HEK293 (cell line): ENCODE measurements around the gene CUL7.

Experiments used
- INSM2 ChIP-seq: fragments of 450-650 bp; formaldehyde crosslinking; IDR thresholded peaks from 2 replicates; pipeline ENCODE4 v1.5.1; 2016; ENCODE audit warnings: missing biosample characterization, missing genetic modification characterization
- KLF1 ChIP-seq: fragments of 450-650 bp; formaldehyde crosslinking; IDR thresholded peaks from 2 replicates; pipeline ENCODE4 v1.5.1; 2016; ENCODE audit warnings: missing biosample characterization, missing genetic modification characterization
- SP2 ChIP-seq: fragments of 450-650 bp; formaldehyde crosslinking; IDR thresholded peaks from 2 replicates; pipeline ENCODE4 v1.5.1; 2016; ENCODE audit warnings: missing biosample characterization, missing genetic modification characterization
- TSHZ1 ChIP-seq: fragments of 450-650 bp; formaldehyde crosslinking; IDR thresholded peaks from 2 replicates; pipeline ENCODE4 v1.5.1; 2016; ENCODE audit warnings: missing biosample characterization, missing genetic modification characterization, borderline replicate concordance
- WT1 ChIP-seq: fragments of 450-650 bp; formaldehyde crosslinking; IDR thresholded peaks from 2 replicates; pipeline ENCODE4 v1.5.1; 2016; ENCODE audit warnings: missing biosample characterization, missing genetic modification characterization
- YY2 ChIP-seq: fragments of 450-650 bp; formaldehyde crosslinking; IDR thresholded peaks from 2 replicates; pipeline ENCODE4 v1.5.1; 2016; ENCODE audit warnings: missing biosample characterization, missing genetic modification characterization
- ZBTB48 ChIP-seq: fragments of 450-650 bp; formaldehyde crosslinking; IDR thresholded peaks from 2 replicates; pipeline ENCODE4 v1.5.1; 2016; ENCODE audit warnings: missing biosample characterization, missing genetic modification characterization
- ZNF121 ChIP-seq: fragments of 450-650 bp; formaldehyde crosslinking; IDR thresholded peaks from 2 replicates; pipeline ENCODE4 v1.5.1; 2016; ENCODE audit warnings: missing biosample characterization, missing genetic modification characterization
- ZNF155 ChIP-seq: fragments of 450-650 bp; formaldehyde crosslinking; IDR thresholded peaks from 2 replicates; pipeline ENCODE4 v1.5.1; 2016; ENCODE audit warnings: missing biosample characterization, missing genetic modification characterization
- ZNF16 ChIP-seq: fragments of 450-650 bp; formaldehyde crosslinking; IDR thresholded peaks from 2 replicates; pipeline ENCODE4 v1.5.1; 2016; ENCODE audit warnings: low read depth, missing biosample characterization, missing genetic modification characterization
- ZNF175 ChIP-seq: fragments of 450-650 bp; formaldehyde crosslinking; IDR thresholded peaks from 2 replicates; pipeline ENCODE4 v1.5.1; 2016; ENCODE audit warnings: missing biosample characterization, missing genetic modification characterization
- ZNF19 ChIP-seq: fragments of 450-650 bp; formaldehyde crosslinking; IDR thresholded peaks from 2 replicates; pipeline ENCODE4; 2016; ENCODE audit warnings: missing biosample characterization, missing genetic modification characterization, low read depth
- ZNF202 ChIP-seq: fragments of 450-650 bp; formaldehyde crosslinking; IDR thresholded peaks from 2 replicates; pipeline ENCODE4 v1.5.1; 2016; ENCODE audit warnings: missing biosample characterization, missing genetic modification characterization, borderline replicate concordance
- ZNF214 ChIP-seq: fragments of 450-650 bp; formaldehyde crosslinking; IDR thresholded peaks from 2 replicates; pipeline ENCODE4 v1.5.1; 2017; ENCODE audit warnings: missing biosample characterization, mild to moderate bottlenecking, missing genetic modification characterization, borderline replicate concordance
- ZNF280C ChIP-seq: fragments of 450-650 bp; formaldehyde crosslinking; IDR thresholded peaks from 2 replicates; pipeline ENCODE4 v1.5.1; 2016; ENCODE audit warnings: missing biosample characterization, missing genetic modification characterization
- ZNF311 ChIP-seq: fragments of 450-650 bp; formaldehyde crosslinking; IDR thresholded peaks from 2 replicates; pipeline ENCODE4 v1.5.1; 2017; ENCODE audit warnings: missing biosample characterization, missing genetic modification characterization, borderline replicate concordance
- ZNF391 ChIP-seq: fragments of 450-650 bp; formaldehyde crosslinking; IDR thresholded peaks from 2 replicates; pipeline ENCODE4 v1.5.1; 2016; ENCODE audit warnings: low read depth, missing biosample characterization, missing genetic modification characterization, borderline replicate concordance
- ZNF48 ChIP-seq: fragments of 450-650 bp; formaldehyde crosslinking; IDR thresholded peaks from 2 replicates; pipeline ENCODE4 v1.5.1; 2016; ENCODE audit warnings: missing biosample characterization, missing genetic modification characterization
- ZNF488 ChIP-seq: fragments of 450-650 bp; formaldehyde crosslinking; IDR thresholded peaks from 2 replicates; pipeline ENCODE4 v1.5.1; 2016; ENCODE audit warnings: missing biosample characterization, missing genetic modification characterization
- ZNF530 ChIP-seq: fragments of 450-650 bp; formaldehyde crosslinking; IDR thresholded peaks from 2 replicates; pipeline ENCODE4 v1.5.1; 2016; ENCODE audit warnings: low read depth, missing biosample characterization, missing genetic modification characterization
- ZNF549 ChIP-seq: fragments of 450-650 bp; IDR thresholded peaks from 2 replicates; pipeline ENCODE4 v1.5.1; 2018; ENCODE audit warnings: missing biosample characterization, missing genetic modification characterization, mild to moderate bottlenecking, inconsistent platforms, moderate library complexity
- ZNF558 ChIP-seq: fragments of 450-650 bp; formaldehyde crosslinking; IDR thresholded peaks from 2 replicates; pipeline ENCODE4 v1.5.1; 2016; ENCODE audit warnings: missing biosample characterization, missing genetic modification characterization
- ZNF623 ChIP-seq: fragments of 450-650 bp; formaldehyde crosslinking; IDR thresholded peaks from 2 replicates; pipeline ENCODE4 v1.5.1; 2016; ENCODE audit warnings: missing biosample characterization, missing genetic modification characterization
- ZNF626 ChIP-seq: fragments of 450-650 bp; sonication (Bioruptor Pico); formaldehyde crosslinking; IDR thresholded peaks from 2 replicates; pipeline ENCODE4 v1.5.1; 2018; ENCODE audit warnings: missing biosample characterization, missing genetic modification characterization, inconsistent platforms
- ZNF701 ChIP-seq: fragments of 450-650 bp; formaldehyde crosslinking; IDR thresholded peaks from 2 replicates; pipeline ENCODE4 v1.5.1; 2016; ENCODE audit warnings: missing biosample characterization, missing genetic modification characterization
- ZNF76 ChIP-seq: fragments of 450-650 bp; formaldehyde crosslinking; IDR thresholded peaks from 2 replicates; pipeline ENCODE4; 2016; ENCODE audit warnings: low read depth, missing biosample characterization, missing genetic modification characterization, borderline replicate concordance
- TF ChIP-seq, protein P1 (sequence below): fragments of 450-650 bp; formaldehyde crosslinking; IDR thresholded peaks from 2 replicates; pipeline ENCODE4 v1.5.1; 2016; ENCODE audit warnings: missing biosample characterization, missing genetic modification characterization, low read depth
- TF ChIP-seq, protein P2 (sequence below): fragments of 450-650 bp; formaldehyde crosslinking; IDR thresholded peaks from 2 replicates; pipeline ENCODE4 v1.5.0; 2017; ENCODE audit warnings: missing biosample characterization, missing genetic modification characterization, borderline replicate concordance

The CUL7 gene

DNA sequence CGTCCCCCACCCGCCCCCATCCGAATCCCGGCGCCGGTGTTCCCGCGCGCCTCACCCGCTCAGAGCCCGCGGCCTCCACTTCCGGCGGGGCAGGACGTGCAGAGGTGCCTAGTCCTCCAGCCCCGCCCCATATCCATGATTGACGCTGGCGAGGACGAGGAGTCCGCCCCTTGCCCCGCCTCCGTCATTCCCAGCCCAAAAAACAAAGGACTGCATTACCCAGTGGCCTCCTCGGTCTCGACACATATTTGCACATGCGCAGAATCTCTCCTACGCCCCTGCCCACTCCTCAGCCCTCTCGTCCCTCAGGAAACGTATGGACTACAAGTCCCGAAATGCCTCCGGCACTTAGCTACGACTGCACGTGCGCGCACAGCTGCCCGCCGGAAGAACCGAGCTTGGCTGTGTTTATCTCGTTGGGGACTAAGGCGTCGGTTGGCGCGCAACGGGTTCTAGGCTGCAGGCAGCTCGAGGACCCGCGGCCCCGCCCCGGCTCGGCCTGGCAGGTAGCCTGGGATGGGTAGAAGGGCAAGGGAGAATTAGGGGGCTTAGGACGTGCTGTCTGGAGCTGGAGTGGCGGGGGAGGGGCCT is 39.7 kb downstream of the CUL7 start, which contains the start of the genes KLHDC3 and MEA1 (continued):
- TF ChIP-seq ZNF16 (tag by site-specific recombination) (no peak), ZNF701 (tag by site-specific recombination) (no peak), ZNF19 (tag by site-specific recombination) (no peak), ZNF311 (tag by site-specific recombination) (no peak), ZNF391 (tag by site-specific recombination) (no peak), TSHZ1 (tag by site-specific recombination) (no peak), ZNF488 (tag by site-specific recombination) (no peak), ZNF626 (tag by site-specific recombination) (no peak), ZNF549 (tag by site-specific recombination) (no peak), ZNF280C (tag by site-specific recombination) (no peak), ZNF214 (tag by site-specific recombination) (no peak), ZNF121 (tag by site-specific recombination) (no peak), KLF1 (tag by site-specific recombination) (no peak), ZBTB48 (tag by site-specific recombination) (no peak), YY2 (no peak), ZNF76 (tag by site-specific recombination) (peak; percentile 96), ZNF48 (tag by site-specific recombination) (no peak), WT1 (tag by site-specific recombination) (no peak), ZNF155 (tag by site-specific recombination) (no peak), ZNF202 (no peak), INSM2 (0 out of 2 replicates have a peak, but pooled peaks have one; percentile 6), SP2 (tag by site-specific recombination) (peak; percentile 94), ZNF530 (no peak), ZNF623 (tag by site-specific recombination) (no peak), ZNF558 (tag by site-specific recombination) (no peak), ZNF175 (no peak)
- TF ChIP-seq, protein P1, sequence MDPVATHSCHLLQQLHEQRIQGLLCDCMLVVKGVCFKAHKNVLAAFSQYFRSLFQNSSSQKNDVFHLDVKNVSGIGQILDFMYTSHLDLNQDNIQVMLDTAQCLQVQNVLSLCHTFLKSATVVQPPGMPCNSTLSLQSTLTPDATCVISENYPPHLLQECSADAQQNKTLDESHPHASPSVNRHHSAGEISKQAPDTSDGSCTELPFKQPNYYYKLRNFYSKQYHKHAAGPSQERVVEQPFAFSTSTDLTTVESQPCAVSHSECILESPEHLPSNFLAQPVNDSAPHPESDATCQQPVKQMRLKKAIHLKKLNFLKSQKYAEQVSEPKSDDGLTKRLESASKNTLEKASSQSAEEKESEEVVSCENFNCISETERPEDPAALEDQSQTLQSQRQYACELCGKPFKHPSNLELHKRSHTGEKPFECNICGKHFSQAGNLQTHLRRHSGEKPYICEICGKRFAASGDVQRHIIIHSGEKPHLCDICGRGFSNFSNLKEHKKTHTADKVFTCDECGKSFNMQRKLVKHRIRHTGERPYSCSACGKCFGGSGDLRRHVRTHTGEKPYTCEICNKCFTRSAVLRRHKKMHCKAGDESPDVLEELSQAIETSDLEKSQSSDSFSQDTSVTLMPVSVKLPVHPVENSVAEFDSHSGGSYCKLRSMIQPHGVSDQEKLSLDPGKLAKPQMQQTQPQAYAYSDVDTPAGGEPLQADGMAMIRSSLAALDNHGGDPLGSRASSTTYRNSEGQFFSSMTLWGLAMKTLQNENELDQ (tag by site-specific recombination), result no peak
- TF ChIP-seq, protein P2, sequence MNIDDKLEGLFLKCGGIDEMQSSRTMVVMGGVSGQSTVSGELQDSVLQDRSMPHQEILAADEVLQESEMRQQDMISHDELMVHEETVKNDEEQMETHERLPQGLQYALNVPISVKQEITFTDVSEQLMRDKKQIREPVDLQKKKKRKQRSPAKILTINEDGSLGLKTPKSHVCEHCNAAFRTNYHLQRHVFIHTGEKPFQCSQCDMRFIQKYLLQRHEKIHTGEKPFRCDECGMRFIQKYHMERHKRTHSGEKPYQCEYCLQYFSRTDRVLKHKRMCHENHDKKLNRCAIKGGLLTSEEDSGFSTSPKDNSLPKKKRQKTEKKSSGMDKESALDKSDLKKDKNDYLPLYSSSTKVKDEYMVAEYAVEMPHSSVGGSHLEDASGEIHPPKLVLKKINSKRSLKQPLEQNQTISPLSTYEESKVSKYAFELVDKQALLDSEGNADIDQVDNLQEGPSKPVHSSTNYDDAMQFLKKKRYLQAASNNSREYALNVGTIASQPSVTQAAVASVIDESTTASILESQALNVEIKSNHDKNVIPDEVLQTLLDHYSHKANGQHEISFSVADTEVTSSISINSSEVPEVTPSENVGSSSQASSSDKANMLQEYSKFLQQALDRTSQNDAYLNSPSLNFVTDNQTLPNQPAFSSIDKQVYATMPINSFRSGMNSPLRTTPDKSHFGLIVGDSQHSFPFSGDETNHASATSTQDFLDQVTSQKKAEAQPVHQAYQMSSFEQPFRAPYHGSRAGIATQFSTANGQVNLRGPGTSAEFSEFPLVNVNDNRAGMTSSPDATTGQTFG (tag by site-specific recombination), result no peak
